ENCODE results near the gene VBP1. TPM values are rescaled to one million over a fixed set of nuclear protein-coding genes. Genes with fewer than 3 reads are reported as not detected.

Gene VBP1
- total RNA-seq, 3 donors from 2014 or later: 27.4 to 36.7 (median 32.8) TPM

- no peaks in the 10 kb centered on the region for H3K36me3 ChIP-seq (ENCODE audit: low read depth)
- no peak for DNase-seq
- ATAC-seq: no peak
- intact Hi-C loops (cut with DNase I, micrococcal nuclease): no loop called here
- H3K9me3 ChIP-seq: no peaks in the 10 kb centered on the region
- no peak for TF ChIP-seq CTCF (IDR thresholded peaks at IDR 0.05)
- H3K4me1 ChIP-seq (ENCODE audit: low read depth): no peaks in the 10 kb centered on the region
- no peak overlapping the region for H3K4me3 ChIP-seq
These were observed 9.5 kb downstream of the VBP1 start for GRCh38 chrX:155225774-155226173.

- ATAC-seq (no peak), DNase-seq (no peak)
- TF ChIP-seq CTCF (IDR thresholded peaks at IDR 0.05): no peak
- Histone ChIP-seq H3K36me3 (ENCODE audit: low read depth) (no peaks in the 10 kb centered on the region), H3K4me3 (no peak overlapping the region), H3K9me3 (no peaks in the 10 kb centered on the region), H3K4me1 (ENCODE audit: low read depth) (no peaks in the 10 kb centered on the region)
- intact Hi-C loops (cut with DNase I, micrococcal nuclease): no loop called here
These were observed 14.9 kb downstream of the VBP1 start for GRCh38 chrX:155231163-155231562.

- DNase-seq (no peak), ATAC-seq (no peak)
- Histone ChIP-seq H3K4me1 (ENCODE audit: low read depth) (no peaks in the 10 kb centered on the region), H3K4me3 (no peak overlapping the region), H3K9me3 (no peaks in the 10 kb centered on the region), H3K36me3 (ENCODE audit: low read depth) (no peaks in the 10 kb centered on the region)
- no peak for TF ChIP-seq CTCF (IDR thresholded peaks at IDR 0.05)
- intact Hi-C loops (cut with DNase I, micrococcal nuclease): no loop called here
These were observed 19.6 kb downstream of the VBP1 start for GRCh38 chrX:155235891-155236290.

- intact Hi-C loops (cut with DNase I, micrococcal nuclease): no loop called here
- Histone ChIP-seq H3K9me3 (no peaks in the 10 kb centered on the region), H3K36me3 (ENCODE audit: low read depth) (no peaks in the 10 kb centered on the region), H3K4me1 (ENCODE audit: low read depth) (no peaks in the 10 kb centered on the region), H3K4me3 (no peak overlapping the region)
- no peak for TF ChIP-seq CTCF (IDR thresholded peaks at IDR 0.05)
- no peak for DNase-seq
- no peak for ATAC-seq
These were observed 21.5 kb downstream of the VBP1 start for GRCh38 chrX:155237719-155238118.

GRCh38 chrX:155242300-155242699 is 26.0 kb downstream of the VBP1 start:
- H3K9me3 ChIP-seq: no peaks in the 10 kb centered on the region
- intact Hi-C loops (cut with DNase I, micrococcal nuclease): no loop called here
- ATAC-seq: no peak
- no peak for TF ChIP-seq CTCF (IDR thresholded peaks at IDR 0.05)
- no peaks in the 10 kb centered on the region for H3K4me1 ChIP-seq (ENCODE audit: low read depth)
- no peaks in the 10 kb centered on the region for H3K36me3 ChIP-seq (ENCODE audit: low read depth)
- DNase-seq: no peak
- H3K4me3 ChIP-seq: no peak overlapping the region

- Histone ChIP-seq H3K9me3 (no peaks in the 10 kb centered on the region), H3K4me3 (no peak overlapping the region), H3K36me3 (ENCODE audit: low read depth) (no peaks in the 10 kb centered on the region), H3K4me1 (ENCODE audit: low read depth) (no peaks in the 10 kb centered on the region)
- DNase-seq (no peak), ATAC-seq (no peak)
- no peak for TF ChIP-seq CTCF (IDR thresholded peaks at IDR 0.05)
- intact Hi-C loops (cut with DNase I, micrococcal nuclease): no loop called here
These were observed 30.5 kb downstream of the VBP1 start for GRCh38 chrX:155246748-155247147.
